Esophagus muscularis mucosa (tissue), 4 donors: ENCODE results near the gene BICRAL. TPM values are rescaled to one million over a fixed set of nuclear protein-coding genes. Genes with fewer than 3 reads are reported as not detected.
"Not testable (repeated sequence)": the region's sequence is repeated elsewhere in the genome, so short reads cannot be mapped to it uniquely, and the experiment has no call there.

Source experiments
- DNase-seq: peaks from one replicate; pipeline ENCODE4 v3.0.0-alpha.2; 2017; ENCODE audit errors: extremely low spot score
- H3K27ac ChIP-seq, 4 donors: fragments of 200-600 bp; sonication (generic); replicated peaks in 1 of 4; 1 replicate in 3 of 4; 2 replicates in 1 of 4; pipeline ENCODE4 v1.5.1; 2016 to 2019; ENCODE audit warnings: mild to moderate bottlenecking in 1 of 4
- H3K27me3 ChIP-seq, 4 donors: fragments of 200-600 bp; sonication (generic); one replicate each; pipeline versions ENCODE4 v1.5.1 to v1.6.0; 2016 to 2019
- H3K36me3 ChIP-seq, 4 donors: fragments of 200-600 bp; sonication (generic); one replicate each; pipeline ENCODE4 v1.5.1; 2016 to 2019
- H3K4me1 ChIP-seq, 4 donors: fragments of 200-600 bp; sonication (generic); one replicate each; pipeline ENCODE4 v1.5.1; 2016 to 2019
- H3K4me3 ChIP-seq, 4 donors: fragments of 200-600 bp; sonication (generic); 1 replicate in 2 of 4; 2 replicates in 2 of 4; pipeline ENCODE4 v1.5.1; 2016 to 2019; ENCODE audit warnings: mild to moderate bottlenecking in 4 of 4, moderate library complexity in 1 of 4
- H3K9me3 ChIP-seq, 4 donors: fragments of 200-600 bp; sonication (generic); 1 replicate in 3 of 4; 2 replicates in 1 of 4; pipeline ENCODE4 v1.5.1; 2016 to 2019
- EP300 ChIP-seq: sonication (generic); formaldehyde crosslinking; IDR thresholded peaks from one replicate; pipeline ENCODE4 v1.6.1; 2017; ENCODE audit warnings: antibody characterized with exemption
- POLR2A ChIP-seq: fragments of 450-650 bp; IDR thresholded peaks from one replicate; pipeline ENCODE4 v1.6.1; 2017; ENCODE audit warnings: antibody characterized with exemption, moderate library complexity, mild to moderate bottlenecking, low read depth
- POLR2AphosphoS5 ChIP-seq, 2 donors: sonication (generic); formaldehyde crosslinking; IDR thresholded peaks; one replicate each; pipeline ENCODE4 v1.6.1; 2017; ENCODE audit warnings: antibody characterized with exemption in 2 of 2
- WGBS: methylation state at CpG from one replicate; pipeline ENCODE4 v1.1.5; 2018; 5-methylcytosine and 5-hydroxymethylcytosine counted together
- intact Hi-C: fragments of 100-400 bp; cut with DNase I; formaldehyde crosslinking; loops from one replicate; pipeline ENCODE4 v1.15.1; 2023
- total RNA-seq, 4 donors: library from RNA; depleted of rRNA; stranded (reverse); fragments of >200 nt; gene quantifications; one replicate each; pipeline versions ENCODE4 v1.1.0 to v1.2.1, GENCODE V29; 2016
- TF ChIP-seq, protein P1 (sequence below), 3 experiments: fragments of 200-600 bp in 2 of 3; fragments of 450-650 bp in 1 of 3; sonication (generic) in 2 of 3; IDR thresholded peaks; one replicate each; pipeline ENCODE4 v1.5.1; 2017 to 2019; ENCODE audit warnings: antibody characterized with exemption in 3 of 3, mild to moderate bottlenecking in 2 of 3, moderate library complexity in 1 of 3

BICRAL gene
- total RNA-seq, 4 donors from 2014 or later, result 18.2 to 27.9 (median 23.4) TPM

GRCh38 chr6:42896178-42896719 lies 114.4 kb downstream of the BICRAL start:
- no peak overlapping the region for H3K4me3 ChIP-seq
- H3K27ac ChIP-seq, result no peak overlapping the region
- intact Hi-C loops, result no loop called here
- no peaks in the 10 kb centered on the region for H3K9me3 ChIP-seq
- H3K36me3 ChIP-seq, result no peaks in the 10 kb centered on the region
- peaks cover 0 to 11% (median 9%) of the 10 kb centered on the region in 4 donors for H3K4me1 ChIP-seq
- H3K27me3 ChIP-seq, result no peaks in the 10 kb centered on the region
- no peak for DNase-seq
- no peak for TF ChIP-seq POLR2A
- TF ChIP-seq, protein P1, sequence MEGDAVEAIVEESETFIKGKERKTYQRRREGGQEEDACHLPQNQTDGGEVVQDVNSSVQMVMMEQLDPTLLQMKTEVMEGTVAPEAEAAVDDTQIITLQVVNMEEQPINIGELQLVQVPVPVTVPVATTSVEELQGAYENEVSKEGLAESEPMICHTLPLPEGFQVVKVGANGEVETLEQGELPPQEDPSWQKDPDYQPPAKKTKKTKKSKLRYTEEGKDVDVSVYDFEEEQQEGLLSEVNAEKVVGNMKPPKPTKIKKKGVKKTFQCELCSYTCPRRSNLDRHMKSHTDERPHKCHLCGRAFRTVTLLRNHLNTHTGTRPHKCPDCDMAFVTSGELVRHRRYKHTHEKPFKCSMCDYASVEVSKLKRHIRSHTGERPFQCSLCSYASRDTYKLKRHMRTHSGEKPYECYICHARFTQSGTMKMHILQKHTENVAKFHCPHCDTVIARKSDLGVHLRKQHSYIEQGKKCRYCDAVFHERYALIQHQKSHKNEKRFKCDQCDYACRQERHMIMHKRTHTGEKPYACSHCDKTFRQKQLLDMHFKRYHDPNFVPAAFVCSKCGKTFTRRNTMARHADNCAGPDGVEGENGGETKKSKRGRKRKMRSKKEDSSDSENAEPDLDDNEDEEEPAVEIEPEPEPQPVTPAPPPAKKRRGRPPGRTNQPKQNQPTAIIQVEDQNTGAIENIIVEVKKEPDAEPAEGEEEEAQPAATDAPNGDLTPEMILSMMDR (IDR thresholded peaks at IDR 0.05), result no peak
- TF ChIP-seq EP300, result no peak
- no peak for TF ChIP-seq POLR2AphosphoS5 (IDR thresholded peaks at IDR 0.05)
- WGBS, result 85% methylated on average over 10 of the region's 10 CpGs

GRCh38 chr6:42898891-42899361 lies 117.1 kb downstream of the BICRAL start:
- DNase-seq, result no peak
- no peaks in the 10 kb centered on the region for H3K9me3 ChIP-seq
- H3K4me1 ChIP-seq, result peaks cover 9 to 12% (median 12%) of the 10 kb centered on the region in 4 donors
- no peaks in the 10 kb centered on the region for H3K36me3 ChIP-seq
- H3K27me3 ChIP-seq, result no peaks in the 10 kb centered on the region
- no peak overlapping the region for H3K4me3 ChIP-seq
- 8% methylated on average over 10 of the region's 10 CpGs for WGBS
- H3K27ac ChIP-seq, result no peak overlapping the region
- intact Hi-C loops, result no loop called here
- TF ChIP-seq, protein P1 (IDR thresholded peaks at IDR 0.05), result peak; percentile 83 to 91 (median 85)
- no peak for TF ChIP-seq POLR2AphosphoS5 (IDR thresholded peaks at IDR 0.05)

GRCh38 chr6:42899871-42900270 lies 118.0 kb downstream of the BICRAL start:
- Histone ChIP-seq H3K4me1 (peaks cover 9 to 12% (median 12%) of the 10 kb centered on the region in 4 donors), H3K36me3 (no peaks in the 10 kb centered on the region), H3K27ac (no peak overlapping the region), H3K27me3 (no peaks in the 10 kb centered on the region), H3K4me3 (no peak overlapping the region), H3K9me3 (no peaks in the 10 kb centered on the region)
- no peak for TF ChIP-seq EP300
- TF ChIP-seq POLR2A, result no peak
- TF ChIP-seq, protein P1 (IDR thresholded peaks at IDR 0.05), result no peak
- TF ChIP-seq POLR2AphosphoS5 (IDR thresholded peaks at IDR 0.05), result no peak
- intact Hi-C loops, result loop anchor here (2.0 to 10.0 kb wide), 2 partner anchors 115 to 243 kb away; partner anchors contain the start of genes KLHDC3 and MEA1
- 61% methylated on average over 8 of the region's 8 CpGs for WGBS
- no peak for DNase-seq

GRCh38 chr6:42901538-42901957 lies 119.7 kb downstream of the BICRAL start:
- Histone ChIP-seq H3K27ac (no peak overlapping the region), H3K4me3 (peak overlapping the region in 1 of 4 donors; percentile 27), H3K36me3 (no peaks in the 10 kb centered on the region), H3K27me3 (no peaks in the 10 kb centered on the region), H3K4me1 (peaks cover 9 to 12% (median 12%) of the 10 kb centered on the region in 4 donors), H3K9me3 (no peaks in the 10 kb centered on the region)
- TF ChIP-seq, protein P1 (IDR thresholded peaks at IDR 0.05), result peak; percentile 90 to 93 (median 91)
- TF ChIP-seq POLR2A (no peak), EP300 (no peak), POLR2AphosphoS5 (IDR thresholded peaks at IDR 0.05) (peak; percentile 22 to 56)
- peak; percentile 94 for DNase-seq
- whole genome bisulfite sequencing, result 5% methylated on average over 8 of the region's 11 CpGs
- intact Hi-C loops, result loop anchor here (2.0 to 10.0 kb wide), 2 partner anchors 113 to 241 kb away; partner anchors contain the start of genes KLHDC3 and MEA1

GRCh38 chr6:42902429-42903263 lies 120.8 kb downstream of the BICRAL start:
- H3K27ac ChIP-seq, result not testable (repeated sequence)

More at GRCh38 chr6:42902429-42903263, 120.8 kb downstream of the BICRAL start:
- 86% methylated on average over 22 of the region's 22 CpGs for WGBS
- not testable (repeated sequence) for H3K36me3 ChIP-seq, H3K4me3 ChIP-seq, H3K27me3 ChIP-seq, DNase-seq, H3K9me3 ChIP-seq
- H3K4me1 ChIP-seq, result peaks cover 9 to 12% (median 12%) of the 10 kb centered on the region in 4 donors
- intact Hi-C loops, result loop anchor here (10.0 kb wide), 1 partner anchor 112 kb away; the partner anchor contains the start of genes KLHDC3 and MEA1
